ENCODE data around the gene CFAP73. TPM values are rescaled to one million over a fixed set of nuclear protein-coding genes. Genes with fewer than 3 reads are reported as not detected.
"Not testable (repeated sequence)": the region's sequence is repeated elsewhere in the genome, so short reads cannot be mapped to it uniquely, and the experiment has no call there.

CFAP73 gene
- total RNA-seq, 2 donors from 2014 or later = not detected

DNA sequence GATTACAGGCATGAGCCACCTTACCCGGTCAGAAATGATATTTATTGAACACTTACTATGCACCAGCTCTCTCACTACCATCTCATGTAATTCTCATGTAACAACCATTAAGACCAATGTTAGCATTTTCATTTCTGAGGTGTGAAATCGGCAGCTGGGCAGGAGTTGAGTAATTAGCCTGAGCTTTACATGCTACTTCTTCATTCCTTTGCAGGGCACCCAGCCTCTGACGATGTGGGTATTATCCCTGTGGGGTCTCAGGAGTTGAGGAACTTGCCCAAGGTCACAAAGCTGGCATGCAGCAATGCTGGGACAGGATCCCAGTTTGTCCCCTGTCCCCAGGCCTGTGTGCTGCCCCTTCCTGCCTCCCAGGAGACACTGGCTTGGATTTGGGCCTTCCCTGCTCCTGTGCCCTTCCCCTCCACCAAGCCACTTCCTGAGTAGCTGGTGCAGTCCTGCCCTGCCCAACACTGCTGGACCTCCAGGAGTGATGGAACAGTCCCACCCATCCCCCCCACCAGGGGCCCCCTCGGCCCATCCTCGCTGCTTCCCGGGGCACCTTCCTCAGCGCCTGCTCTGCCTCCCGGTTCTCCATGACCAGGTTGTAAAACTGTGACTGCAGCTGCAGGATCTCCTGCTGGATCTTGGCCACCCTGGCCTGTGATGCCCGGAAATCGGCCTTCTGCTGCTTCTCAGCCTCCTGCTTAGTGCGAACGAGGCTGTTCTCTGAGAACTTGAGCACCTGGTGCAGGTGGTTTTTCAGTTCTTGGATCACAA lies 50.7 kb downstream of the CFAP73 start:
- intact Hi-C loops (cut with DNase I) = no loop called here
- no peak for DNase-seq (ENCODE audit: low spot score)

DNA sequence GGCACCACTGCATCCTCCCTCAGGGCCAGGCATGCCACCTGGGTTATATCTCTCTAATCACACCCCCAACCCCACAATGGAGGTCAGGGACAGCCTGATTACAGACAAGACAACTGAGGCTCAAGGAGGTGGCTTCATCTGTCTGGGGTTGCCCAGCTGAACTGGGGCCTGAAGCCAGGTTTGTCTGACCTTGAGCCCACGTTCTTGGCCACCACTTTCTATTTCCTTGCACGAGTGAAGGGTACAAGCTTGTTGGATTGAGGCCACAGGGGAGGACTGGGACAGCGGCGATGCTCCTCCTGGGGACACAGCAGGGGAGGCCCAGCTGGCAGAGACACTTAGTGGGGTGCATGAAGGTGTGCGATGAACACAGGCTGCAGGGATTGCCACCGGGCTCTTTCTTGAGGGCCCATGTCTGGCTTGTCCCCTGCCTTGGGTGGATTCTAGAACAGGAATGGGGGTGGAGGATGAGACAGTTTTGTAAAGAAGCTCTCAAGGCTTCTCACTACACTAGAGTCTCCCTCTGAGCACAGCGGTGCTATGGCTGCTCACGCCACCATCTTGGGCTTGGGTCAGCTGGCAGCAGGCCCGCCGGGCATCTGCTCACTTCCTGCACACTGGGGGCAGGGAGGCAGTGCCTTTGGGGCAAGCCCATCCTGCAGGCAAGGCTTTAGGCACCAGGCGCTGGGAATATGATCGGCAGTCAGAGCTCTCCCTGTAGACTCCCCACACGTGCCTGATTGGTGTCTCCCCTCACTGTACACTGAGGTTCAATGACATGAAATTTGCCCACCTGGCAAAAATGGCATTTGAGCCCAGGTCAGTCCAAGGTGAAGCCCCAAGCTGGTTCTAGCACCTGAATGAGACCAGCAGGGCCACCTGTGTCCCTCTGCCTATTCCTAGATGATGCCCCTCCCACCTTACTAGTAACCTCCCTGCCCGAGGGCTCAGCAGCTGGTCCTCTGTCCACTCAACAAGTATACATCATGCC lies 52.0 kb downstream of the CFAP73 start:
- DNase-seq (ENCODE audit: low spot score) = no peak

DNA sequence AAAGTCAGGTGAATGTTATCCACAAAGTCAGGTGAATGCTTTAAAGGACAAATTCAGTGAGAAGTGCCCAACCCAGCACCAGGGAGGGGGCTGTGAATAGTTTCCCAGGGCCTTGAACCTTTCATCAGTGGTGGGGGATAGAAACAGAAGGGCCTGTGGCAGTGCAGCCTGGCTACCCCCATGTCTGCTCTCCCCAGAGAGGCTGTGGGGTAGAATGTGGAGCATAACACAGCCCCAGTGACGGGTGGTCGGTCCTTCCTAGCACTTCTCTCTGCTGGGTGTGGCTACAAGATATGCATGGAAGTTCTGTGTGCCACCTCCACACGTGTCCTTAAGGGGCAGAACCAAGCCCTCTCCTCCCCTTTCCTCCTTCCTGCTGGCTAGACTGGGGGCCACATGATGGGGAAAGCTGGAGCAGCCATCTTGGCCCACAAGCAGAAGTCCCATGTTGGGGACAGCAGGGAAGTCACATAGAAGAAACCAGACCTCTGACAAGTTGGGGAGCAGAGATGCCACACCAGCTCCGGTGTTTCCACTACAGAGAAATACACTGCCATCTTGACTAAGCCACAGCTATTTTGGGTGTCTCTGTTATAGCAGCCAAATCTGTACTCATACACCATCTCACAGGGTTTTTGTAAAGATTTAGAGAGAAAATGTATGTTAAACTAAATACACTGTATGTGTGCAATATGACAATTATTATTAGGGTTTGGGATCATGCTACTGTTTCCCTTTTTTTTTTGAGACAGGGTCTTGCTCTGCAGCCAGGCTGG lies 53.0 kb downstream of the CFAP73 start:
- DNase-seq (ENCODE audit: low spot score) = no peak
- intact Hi-C loops (cut with DNase I) = no loop called here

More for the DNA sequence above, 52.0 kb downstream of the CFAP73 start:
- intact Hi-C loops (cut with DNase I) = no loop called here

DNA sequence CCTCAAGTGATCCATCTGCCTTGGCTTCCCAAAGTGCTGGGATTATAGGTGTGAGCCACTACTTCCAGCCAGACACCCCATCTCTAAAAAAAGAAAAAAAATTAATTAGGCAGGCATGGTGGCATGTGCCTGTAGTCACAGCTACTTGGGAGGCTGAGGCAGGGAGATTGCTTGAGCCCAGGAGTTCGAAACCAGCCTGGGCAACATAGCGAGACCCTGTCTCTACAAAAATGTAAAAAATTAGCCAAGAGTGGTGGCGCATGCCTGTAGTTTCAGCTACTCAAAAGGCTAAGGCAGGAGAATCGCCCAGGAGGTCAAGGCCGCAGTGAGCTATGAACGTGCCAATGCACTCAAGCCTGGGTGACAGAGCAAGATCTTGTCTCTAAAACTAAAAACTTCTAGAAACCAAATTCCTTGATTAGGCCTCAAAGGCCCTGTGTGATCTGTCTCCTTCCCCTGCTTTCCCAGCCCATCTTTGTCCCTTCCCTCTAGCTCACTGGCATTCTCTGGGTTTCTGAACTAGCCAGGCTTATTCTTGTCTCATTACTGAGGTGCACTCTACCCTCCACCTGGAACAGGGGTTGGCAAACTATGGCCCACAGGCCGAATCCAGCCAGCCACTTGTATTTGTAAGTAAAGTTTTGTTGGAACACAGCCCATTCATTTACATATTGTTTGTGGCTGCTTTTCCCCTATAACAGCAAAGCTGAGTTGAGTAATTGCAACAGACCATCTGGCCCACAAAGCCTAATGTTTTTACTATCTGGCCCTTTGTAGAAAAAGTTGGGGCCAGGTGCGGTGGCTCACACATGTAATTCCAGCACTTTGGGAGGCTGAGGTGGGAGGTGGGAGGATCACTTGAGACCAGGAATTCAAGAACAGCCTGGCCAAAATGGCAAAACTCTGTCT lies 54.6 kb downstream of the CFAP73 start:
- intact Hi-C loops (cut with DNase I) = no loop called here
- no peak for DNase-seq (ENCODE audit: low spot score)

DNA sequence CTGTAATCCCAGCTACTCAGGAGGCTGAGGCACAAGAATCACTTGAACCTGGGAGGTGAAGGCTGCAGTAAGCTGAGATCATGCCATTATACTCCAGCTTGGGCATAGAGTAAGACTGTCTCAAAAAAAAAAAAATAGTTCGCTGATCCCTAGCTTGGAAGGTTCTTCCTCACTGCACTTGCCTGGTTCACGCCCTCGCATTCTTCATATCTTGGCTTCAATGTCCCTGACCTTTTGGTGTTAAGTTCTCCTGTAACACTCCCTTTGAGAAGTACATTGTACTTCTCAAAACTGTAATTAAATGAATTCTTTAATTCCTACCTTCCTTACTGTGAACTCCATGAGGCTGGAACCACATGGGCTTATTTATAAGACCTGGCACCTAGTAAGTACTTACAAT lies 55.3 kb downstream of the CFAP73 start:
- DNase-seq (ENCODE audit: low spot score) = no peak
- intact Hi-C loops (cut with DNase I) = no loop called here

DNA sequence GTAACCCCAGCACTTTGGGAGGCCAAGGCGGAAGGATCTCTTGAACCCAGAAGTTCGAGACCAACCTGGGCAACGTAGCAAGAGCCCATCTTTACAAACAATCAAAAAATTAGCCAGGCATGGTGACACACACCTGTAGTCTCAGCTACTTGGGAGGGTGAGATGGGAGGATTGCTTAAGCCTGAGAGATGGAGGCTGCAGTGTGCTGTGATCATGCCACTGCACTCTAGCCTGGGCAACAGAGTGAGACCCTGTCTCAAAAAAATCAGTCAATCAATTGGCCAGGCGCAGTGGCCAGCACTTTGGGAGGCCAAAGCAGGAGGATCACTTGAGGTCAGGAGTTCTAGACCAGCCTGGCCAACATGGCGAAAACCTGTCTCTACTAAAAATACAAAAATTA lies 57.3 kb downstream of the CFAP73 start:
- intact Hi-C loops (cut with DNase I); DNase-seq (ENCODE audit: low spot score): not testable (repeated sequence)

DNA sequence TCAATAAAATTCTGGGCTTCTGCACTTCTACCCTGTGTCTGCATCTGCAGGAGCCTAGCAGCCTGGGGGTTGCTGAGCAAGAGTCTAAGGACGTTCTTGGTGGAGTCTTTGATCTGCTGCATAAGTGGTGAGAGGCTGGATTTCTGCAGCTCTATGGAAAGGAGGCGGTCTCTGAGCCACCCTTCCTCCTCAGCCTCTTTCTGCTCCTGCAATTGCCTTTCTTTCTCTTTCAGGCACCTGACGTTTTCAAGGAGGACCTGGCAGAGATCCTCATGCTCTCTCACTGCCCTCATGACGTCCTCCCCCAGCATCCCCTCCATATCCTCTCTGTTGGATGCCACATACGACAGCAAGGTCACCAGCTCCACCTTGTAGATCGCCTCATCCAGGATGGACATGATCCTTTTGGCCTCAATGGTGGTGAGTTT lies 58.1 kb downstream of the CFAP73 start:
- no peak for DNase-seq (ENCODE audit: low spot score)
- intact Hi-C loops (cut with DNase I) = no loop called here

DNA sequence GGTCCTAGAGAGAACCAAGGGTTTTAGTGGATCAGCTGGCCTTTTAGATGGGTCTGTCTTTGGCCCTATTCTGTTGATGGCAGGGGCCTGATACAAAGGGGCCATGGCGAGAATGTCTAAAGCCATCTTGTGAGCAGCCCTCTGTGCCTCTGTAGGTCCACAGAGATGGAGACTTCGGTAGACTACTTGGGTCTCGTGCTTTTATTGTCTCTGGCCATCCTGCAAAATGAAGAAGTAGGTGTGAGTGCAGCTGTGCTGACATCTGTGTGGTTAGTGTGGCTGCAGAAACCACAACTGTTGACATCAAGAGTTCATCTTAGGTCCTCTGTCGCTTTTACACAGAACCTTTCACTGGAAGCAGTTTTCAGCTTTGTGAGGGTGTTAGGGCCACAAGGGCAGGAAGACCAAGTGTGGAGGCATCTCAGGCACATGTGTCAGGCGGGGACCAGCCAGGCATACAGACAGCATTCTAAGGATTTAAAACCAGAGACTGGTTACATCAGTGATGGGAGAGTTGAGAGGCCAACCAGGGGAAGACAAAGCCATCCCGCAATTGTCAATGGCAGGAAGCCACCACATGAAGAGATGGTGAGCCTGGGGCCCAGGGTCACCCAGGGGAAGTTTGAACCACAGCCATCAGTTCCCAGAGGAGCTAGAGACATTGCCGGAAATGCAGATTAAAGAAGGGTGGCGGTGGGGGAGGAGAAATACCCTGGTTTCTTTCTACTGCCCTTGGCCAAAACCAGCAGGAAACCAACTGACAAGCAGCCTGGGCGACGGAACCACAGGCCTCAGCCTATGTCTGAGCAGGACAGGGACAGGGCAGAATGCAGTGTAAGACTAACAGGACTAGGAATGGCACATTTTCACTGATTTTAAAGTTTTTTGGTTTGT lies 58.8 kb downstream of the CFAP73 start:
- DNase-seq (ENCODE audit: low spot score) = no peak
- intact Hi-C loops (cut with DNase I) = no loop called here

Small RNAs within 50 kb of the gene (microRNA-seq; reads per million reads assigned to microRNA genes)
- 0 reads per million in 2 donors for gene MIR7106 (ENCODE audit: borderline microRNAs expressed in 2 of 2)

Other genes starting within 250 kb of the CFAP73 start
- gene OAS1, start 242.8 kb upstream of the CFAP73 start, total RNA-seq = 10 to 100 TPM; 10.1 to 17.3 TPM
- 10 to 100 TPM; 11.3 to 21.1 TPM for gene OAS3, start 211.2 kb upstream of the CFAP73 start, total RNA-seq
- gene OAS2, start 171.2 kb upstream of the CFAP73 start, total RNA-seq = 10 to 100 TPM; 12.5 to 17.7 TPM
- 1 to 10 TPM; 4.5 to 6.3 TPM for gene DTX1, start 93.0 kb upstream of the CFAP73 start, total RNA-seq
- gene RASAL1, start 14.0 kb upstream of the CFAP73 start, total RNA-seq = not detected
- 10 to 100 TPM; 37.0 to 47.6 TPM for gene DDX54, start 35.8 kb downstream of the CFAP73 start, total RNA-seq
- 1 to 10 TPM; 6.6 to 9.7 TPM for gene RITA1, start 36.0 kb downstream of the CFAP73 start, total RNA-seq
- 10 to 100 TPM; 28.8 to 50.8 TPM for gene TPCN1, start 71.7 kb downstream of the CFAP73 start, total RNA-seq
- 10 to 100 TPM; 21.6 to 29.8 TPM for gene SLC8B1, start 185.4 kb downstream of the CFAP73 start, total RNA-seq
- 10 to 100 TPM; 53.8 to 67.8 TPM for gene PLBD2, start 208.9 kb downstream of the CFAP73 start, total RNA-seq

Data from posterior vena cava (tissue), 2 donors.